H9 (cell line): Measurements from ENCODE around the gene SCNN1B. TPM values are rescaled to one million over a fixed set of nuclear protein-coding genes. Genes with fewer than 3 reads are reported as not detected.

Source experiments
- DNase-seq: peaks from one replicate; pipeline ENCODE4 v3.0.0-alpha.2; 2017
- H2AFZ ChIP-seq: one replicate; pipeline ENCODE4 v1.6.1; 2013; ENCODE audit warnings: mild to moderate bottlenecking, low read length, control low read depth, moderate library complexity
- H2AK5ac ChIP-seq: 2 replicates; pipeline ENCODE4 v1.6.1; 2013; ENCODE audit warnings: low read length, control low read depth, mixed read lengths; ENCODE audit not compliant: insufficient read length
- H2BK120ac ChIP-seq: one replicate; pipeline ENCODE4 v1.6.1; 2013; ENCODE audit warnings: low read depth, mild to moderate bottlenecking, low read length, control low read depth, inconsistent platforms; ENCODE audit not compliant: poor library complexity, severe bottlenecking
- H2BK12ac ChIP-seq: 2 replicates; pipeline ENCODE4 v1.6.1; 2013; ENCODE audit warnings: low read length, control low read depth, mixed read lengths, low read depth; ENCODE audit not compliant: insufficient read length
- H2BK15ac ChIP-seq: 2 replicates; pipeline ENCODE4 v1.6.1; 2013; ENCODE audit warnings: low read depth, low read length, control low read depth
- H2BK20ac ChIP-seq: one replicate; pipeline ENCODE4 v1.6.1; 2013; ENCODE audit warnings: low read depth, mild to moderate bottlenecking, low read length, control low read depth, inconsistent platforms; ENCODE audit not compliant: poor library complexity, severe bottlenecking
- H2BK5ac ChIP-seq: 2 replicates; pipeline ENCODE4 v1.6.1; 2013; ENCODE audit warnings: low read length, control low read depth, mixed read lengths; ENCODE audit not compliant: insufficient read length
- H3K14ac ChIP-seq: 2 replicates; pipeline ENCODE4 v1.6.1; 2013; ENCODE audit warnings: low read length, control low read depth; ENCODE audit not compliant: insufficient read depth
- H3K18ac ChIP-seq: 2 replicates; pipeline ENCODE4 v1.6.1; 2013; ENCODE audit warnings: low read depth, mild to moderate bottlenecking, mixed read lengths, low read length, control low read depth; ENCODE audit not compliant: insufficient read length
- H3K23ac ChIP-seq: 2 replicates; pipeline ENCODE4 v1.6.1; 2013; ENCODE audit warnings: low read length, control low read depth, mixed read lengths, low read depth; ENCODE audit not compliant: insufficient read length
- H3K23me2 ChIP-seq: 2 replicates; pipeline ENCODE4 v1.6.1; 2013; ENCODE audit warnings: low read depth, mild to moderate bottlenecking, mixed read lengths, low read length, control low read depth; ENCODE audit not compliant: insufficient read length, poor library complexity, severe bottlenecking
- H3K27ac ChIP-seq: 2 replicates; pipeline ENCODE4 v1.5.1; 2013; ENCODE audit warnings: low read length, control low read depth, mixed read lengths, low read depth; ENCODE audit not compliant: insufficient read length
- H3K27me3 ChIP-seq: 2 replicates; pipeline ENCODE4 v1.6.1; 2013; ENCODE audit warnings: low read length, control low read depth, inconsistent platforms; ENCODE audit not compliant: insufficient read depth
- H3K4ac ChIP-seq: 2 replicates; pipeline ENCODE4 v1.6.1; 2013; ENCODE audit warnings: low read depth, mild to moderate bottlenecking, control low read depth, inconsistent platforms, low read length, moderate library complexity
- H3K4me1 ChIP-seq: 2 replicates; pipeline ENCODE4 v1.6.1; 2013; ENCODE audit warnings: low read length, control low read depth, inconsistent platforms; ENCODE audit not compliant: insufficient read depth
- H3K4me2 ChIP-seq: 2 replicates; pipeline ENCODE4 v1.6.1; 2013; ENCODE audit warnings: low read length, control low read depth, mixed read lengths; ENCODE audit not compliant: insufficient read length, insufficient read depth
- H3K56ac ChIP-seq: 2 replicates; pipeline ENCODE4 v1.6.1; 2013; ENCODE audit warnings: low read depth, mild to moderate bottlenecking, mixed read lengths, low read length, control low read depth; ENCODE audit not compliant: insufficient read length
- H3K79me1 ChIP-seq: 2 replicates; pipeline ENCODE4 v1.6.1; 2013; ENCODE audit warnings: low read depth, mild to moderate bottlenecking, moderate library complexity, low read length, control low read depth, inconsistent platforms; ENCODE audit not compliant: insufficient read depth, poor library complexity, severe bottlenecking
- H3K79me2 ChIP-seq: 2 replicates; pipeline ENCODE4 v1.6.1; 2013; ENCODE audit warnings: low read length, control low read depth, inconsistent platforms; ENCODE audit not compliant: insufficient read depth
- H3K9ac ChIP-seq: 2 replicates; pipeline ENCODE4 v1.6.1; 2013; ENCODE audit warnings: low read length, control low read depth, mixed read lengths; ENCODE audit not compliant: insufficient read length; ENCODE audit errors: extremely low read depth
- H3K9me3 ChIP-seq: one replicate; pipeline ENCODE4 v1.6.1; 2013; ENCODE audit warnings: low read depth, low read length, inconsistent platforms; ENCODE audit not compliant: control insufficient read depth
- H3T11ph ChIP-seq: one replicate; pipeline ENCODE4 v1.6.1; 2013; ENCODE audit warnings: mild to moderate bottlenecking, low read length, control low read depth, inconsistent platforms
- H4K20me1 ChIP-seq: one replicate; pipeline ENCODE4 v1.6.1; 2013; ENCODE audit not compliant: control insufficient read depth, insufficient read length, insufficient read depth
- H4K5ac ChIP-seq: 2 replicates; pipeline ENCODE4 v1.6.1; 2013; ENCODE audit warnings: low read depth, mild to moderate bottlenecking, mixed read lengths, low read length, control low read depth; ENCODE audit not compliant: insufficient read length
- H4K8ac ChIP-seq: replicated peaks from 2 replicates; pipeline ENCODE4 v1.6.1; 2013; ENCODE audit warnings: low read length, control low read depth, mixed read lengths, low read depth; ENCODE audit not compliant: insufficient read length
- H4K91ac ChIP-seq: 2 replicates; pipeline ENCODE4 v1.6.1; 2013; ENCODE audit warnings: low read depth, mild to moderate bottlenecking, moderate library complexity, mixed read lengths, low read length, control low read depth; ENCODE audit not compliant: insufficient read length
- H3K27ac Mint-ChIP-seq, 3 experiments: 2 replicates in 2 of 3; 3 replicates in 1 of 3; pipeline ENCODE4 v1.8.0; 2020 to 2021; ENCODE audit warnings: mixed read lengths in 3 of 3, mild to moderate bottlenecking in 1 of 3, moderate library complexity in 1 of 3
- H3K27me3 Mint-ChIP-seq: 2 replicates; pipeline ENCODE4 v1.8.0; 2021; ENCODE audit warnings: low read depth, mild to moderate bottlenecking, moderate library complexity, mixed read lengths
- H3K36me3 Mint-ChIP-seq, 3 experiments: 2 replicates in 2 of 3; 3 replicates in 1 of 3; pipeline ENCODE4 v1.8.0; 2020 to 2021; ENCODE audit warnings: low read depth in 3 of 3, mixed read lengths in 3 of 3; ENCODE audit not compliant: insufficient read depth in 1 of 3
- H3K4me1 Mint-ChIP-seq, 2 experiments: 2 replicates each; pipeline ENCODE4 v1.8.0; 2020; ENCODE audit warnings: mixed read lengths in 2 of 2
- H3K4me3 Mint-ChIP-seq, 2 experiments: 2 replicates in 1 of 2; 3 replicates in 1 of 2; pipeline ENCODE4 v1.8.0; 2020 to 2021; ENCODE audit warnings: mild to moderate bottlenecking in 2 of 2, mixed read lengths in 2 of 2, moderate library complexity in 1 of 2
- H3K9me3 Mint-ChIP-seq, 2 experiments: 2 replicates in 1 of 2; 3 replicates in 1 of 2; pipeline ENCODE4 v1.8.0; 2020; ENCODE audit warnings: mild to moderate bottlenecking in 2 of 2, mixed read lengths in 2 of 2, moderate library complexity in 1 of 2
- CTCF ChIP-seq: fragments of 200-600 bp; sonication (generic); conservative IDR thresholded peaks from 3 replicates; pipeline ENCODE4 v1.8.0; 2021; ENCODE audit warnings: antibody characterized with exemption, mild to moderate bottlenecking
- WGBS: extraction: QIAGEN DNeasy Blood & Tissue Kit; methylation state at CpG from one replicate; pipeline ENCODE4 v1.1.7; 2013; ENCODE audit warnings: missing lambda C conversion rate, low lambda C conversion rate, mixed read lengths; ENCODE audit not compliant: insufficient read length; ENCODE audit errors: extremely low coverage; 5-methylcytosine and 5-hydroxymethylcytosine counted together
- total RNA-seq: library from RNA; stranded (reverse); gene quantifications from 2 replicates; pipeline ENCODE4 v1.2.1, GENCODE V29; 2021

The SCNN1B gene
- total RNA-seq, 1 experiment from 2014 or later, result 0.11 TPM

- Histone ChIP-seq H2BK20ac (no peak overlapping the region), H4K5ac (no peak overlapping the region), H3K23ac (no peak overlapping the region), H3T11ph (no peak overlapping the region), H3K23me2 (no peaks in the 10 kb centered on the region), H2BK120ac (no peak overlapping the region), H3K4me2 (no peak overlapping the region), H2AK5ac (no peak overlapping the region), H2BK15ac (no peak overlapping the region), H2BK5ac (no peak overlapping the region), H2AFZ (no peak overlapping the region), H3K4ac (no peak overlapping the region), H3K79me2 (no peaks in the 10 kb centered on the region), H3K4me1 (no peaks in the 10 kb centered on the region), H4K20me1 (no peaks in the 10 kb centered on the region), H3K9ac (no peak overlapping the region), H4K8ac (no peak overlapping the region), H3K9me3 (no peaks in the 10 kb centered on the region), H3K56ac (no peak overlapping the region), H3K14ac (no peak overlapping the region), H4K91ac (no peak overlapping the region), H3K27me3 (no peaks in the 10 kb centered on the region), H3K79me1 (no peaks in the 10 kb centered on the region), H3K18ac (no peak overlapping the region), H2BK12ac (no peak overlapping the region), H3K27ac (no peak overlapping the region)
- H3K27me3 Mint-ChIP-seq, result peaks cover 8% of the 10 kb centered on the region
- WGBS, result no CpG with 5 or more reads among the region's 5 CpGs
- H3K4me1 Mint-ChIP-seq, result peaks cover 22 to 37% of the 10 kb centered on the region in 2 experiments
- H3K4me3 Mint-ChIP-seq, result no peak overlapping the region
- peaks cover 5 to 9% of the 10 kb centered on the region in 2 experiments; a peak in 2 of 5 replicates for H3K9me3 Mint-ChIP-seq
- H3K36me3 Mint-ChIP-seq, result peaks cover 0 to 4% (median 0%) of the 10 kb centered on the region in 3 experiments; a peak in 2 of 7 replicates
- peak overlapping the region in 1 of 3 experiments; percentile 22; a peak in 1 of 7 replicates for H3K27ac Mint-ChIP-seq
- no peak for TF ChIP-seq CTCF
- no peak for DNase-seq
These were observed 43.1 kb downstream of the SCNN1B start for GRCh38 chr16:23345237-23345636.
